ENCODE results near the gene KIF21A.

Gene KIF21A

GRCh38 chr12:39277416-39277815, 165.5 kb downstream of the KIF21A start:
- H3K27ac Mint-ChIP-seq, result no peak overlapping the region
- no peaks in the 10 kb centered on the region for H3K36me3 Mint-ChIP-seq (ENCODE audit: low read depth)
- no peaks in the 10 kb centered on the region for H3K4me1 Mint-ChIP-seq (ENCODE audit: low read depth)
- no peak overlapping the region for H3K4me3 Mint-ChIP-seq
- H3K9me3 Mint-ChIP-seq, result no peaks in the 10 kb centered on the region
- H3K27me3 Mint-ChIP-seq (ENCODE audit: low read depth), result peaks cover 27% of the 10 kb centered on the region

- H3K4me1 Mint-ChIP-seq (ENCODE audit: low read depth), result no peaks in the 10 kb centered on the region
- peaks cover 28% of the 10 kb centered on the region for H3K27me3 Mint-ChIP-seq (ENCODE audit: low read depth)
- H3K27ac Mint-ChIP-seq, result no peak overlapping the region
- H3K9me3 Mint-ChIP-seq, result no peaks in the 10 kb centered on the region
- H3K4me3 Mint-ChIP-seq, result no peak overlapping the region
- no peaks in the 10 kb centered on the region for H3K36me3 Mint-ChIP-seq (ENCODE audit: low read depth)
Observed at GRCh38 chr12:39275846-39276245, 167.1 kb downstream of the KIF21A start.

DNA sequence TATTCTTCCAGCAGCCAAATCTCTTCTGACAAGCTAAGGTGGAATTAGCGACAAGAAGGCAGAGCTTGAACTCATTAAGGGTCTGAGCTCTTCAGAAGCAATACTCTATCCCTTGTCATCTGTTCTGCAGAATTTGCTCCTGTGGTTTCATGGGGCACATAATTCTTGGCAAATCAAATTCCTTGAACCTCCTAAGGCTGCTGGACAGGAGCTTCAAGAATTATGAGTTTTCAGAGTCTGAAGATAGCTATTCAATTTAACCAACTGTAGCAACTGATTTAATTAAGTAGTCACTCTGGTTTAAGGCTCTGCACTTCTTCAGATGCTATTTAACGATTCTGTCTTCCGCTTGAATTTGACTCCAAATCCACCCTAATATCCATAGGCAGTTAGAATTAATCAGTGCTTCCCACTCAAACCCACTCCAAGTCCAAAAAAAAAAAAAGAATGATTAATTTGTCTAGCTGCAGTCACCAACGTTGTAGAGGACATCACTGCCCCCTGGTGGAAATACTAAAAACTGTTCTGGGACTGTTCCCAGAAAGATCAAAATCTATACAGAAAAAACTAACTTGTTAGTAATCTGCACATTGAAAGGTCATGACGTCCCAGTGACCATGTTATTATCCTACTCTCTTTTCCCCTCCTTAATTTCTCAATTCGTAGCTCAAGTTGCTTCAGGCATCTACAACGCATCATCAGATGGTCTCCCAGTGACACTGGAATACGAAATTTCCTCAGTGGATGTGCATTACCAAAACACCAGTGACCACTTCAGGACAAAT, 169.9 kb downstream of the KIF21A start:
- H3K9me3 Mint-ChIP-seq, result no peaks in the 10 kb centered on the region
- no peaks in the 10 kb centered on the region for H3K4me1 Mint-ChIP-seq (ENCODE audit: low read depth)
- H3K27ac Mint-ChIP-seq, result no peak overlapping the region
- no peak overlapping the region for H3K4me3 Mint-ChIP-seq
- peaks cover 19% of the 10 kb centered on the region for H3K27me3 Mint-ChIP-seq (ENCODE audit: low read depth)
- no peaks in the 10 kb centered on the region for H3K36me3 Mint-ChIP-seq (ENCODE audit: low read depth)

GRCh38 chr12:39269492-39269891, 173.4 kb downstream of the KIF21A start:
- H3K27ac Mint-ChIP-seq, result no peak overlapping the region
- no peaks in the 10 kb centered on the region for H3K9me3 Mint-ChIP-seq
- H3K4me3 Mint-ChIP-seq, result no peak overlapping the region
- H3K27me3 Mint-ChIP-seq (ENCODE audit: low read depth), result peaks cover 16% of the 10 kb centered on the region
- H3K36me3 Mint-ChIP-seq (ENCODE audit: low read depth), result no peaks in the 10 kb centered on the region
- no peaks in the 10 kb centered on the region for H3K4me1 Mint-ChIP-seq (ENCODE audit: low read depth)

- no peak overlapping the region for H3K27ac Mint-ChIP-seq
- H3K4me1 Mint-ChIP-seq (ENCODE audit: low read depth), result no peaks in the 10 kb centered on the region
- H3K27me3 Mint-ChIP-seq (ENCODE audit: low read depth), result peaks cover 4% of the 10 kb centered on the region
- H3K9me3 Mint-ChIP-seq, result no peaks in the 10 kb centered on the region
- no peaks in the 10 kb centered on the region for H3K36me3 Mint-ChIP-seq (ENCODE audit: low read depth)
- H3K4me3 Mint-ChIP-seq, result no peak overlapping the region
Observed at GRCh38 chr12:39267886-39268285, 175.0 kb downstream of the KIF21A start.

GRCh38 chr12:39252628-39253027, 190.3 kb downstream of the KIF21A start:
- Mint-ChIP-seq H3K27me3 (ENCODE audit: low read depth) (no peaks in the 10 kb centered on the region), H3K36me3 (ENCODE audit: low read depth) (no peaks in the 10 kb centered on the region), H3K4me1 (ENCODE audit: low read depth) (no peaks in the 10 kb centered on the region), H3K4me3 (no peak overlapping the region), H3K27ac (no peak overlapping the region), H3K9me3 (no peaks in the 10 kb centered on the region)

Measured in T-helper 1 cell treated with Interleukin-12 subunit alpha and Interleukin-12 subunit beta and Interleukin-4 antibody, amounts not matched to agents 30 μg/mL and 1 μg/mL, for 36 hours (primary cell).